Gastrocnemius medialis (tissue), 4 donors: ENCODE results near the gene HBS1L. TPM values are rescaled to one million over a fixed set of nuclear protein-coding genes. Genes with fewer than 3 reads are reported as not detected.
A peak's percentile ranks its signal among the peaks of the same experiment; 100 is the strongest.

Experiments used
- ATAC-seq, 2 donors: fragments of 150-250 bp; one replicate each; pipeline ENCODE4 v1.9.1; 2016
- DNase-seq, 2 donors: peaks; one replicate each; pipeline ENCODE4 v3.0.0-alpha.2; 2019
- H3K27ac ChIP-seq, 4 donors: fragments of 200-600 bp; sonication (generic); 1 replicate in 1 of 4; 2 replicates in 3 of 4; pipeline ENCODE4 v1.5.1; 2016 to 2018; ENCODE audit warnings: mild to moderate bottlenecking in 2 of 4, moderate library complexity in 1 of 4
- H3K27me3 ChIP-seq, 3 donors: fragments of 200-600 bp; sonication (generic) in 2 of 3; 1 replicate in 1 of 3; 2 replicates in 2 of 3; pipeline versions ENCODE4 v1.5.1 to v1.6.0; 2016 to 2019; ENCODE audit warnings: mild to moderate bottlenecking in 1 of 3, moderate library complexity in 1 of 3
- H3K36me3 ChIP-seq, 2 donors: fragments of 200-600 bp; sonication (generic) in 1 of 2; one replicate each; pipeline ENCODE4 v1.5.1; 2017 to 2018
- H3K4me1 ChIP-seq, 2 donors: fragments of 200-600 bp; sonication (generic) in 1 of 2; one replicate each; pipeline ENCODE4 v1.5.1; 2016 to 2017; ENCODE audit warnings: mild to moderate bottlenecking in 2 of 2
- H3K4me3 ChIP-seq, 4 donors: fragments of 200-600 bp; sonication (generic) in 3 of 4; 1 replicate in 1 of 4; 2 replicates in 3 of 4; pipeline ENCODE4 v1.5.1; 2016 to 2019; ENCODE audit warnings: mild to moderate bottlenecking in 2 of 4
- H3K9me3 ChIP-seq, 3 donors: fragments of 200-600 bp; sonication (generic) in 2 of 3; 1 replicate in 1 of 3; 2 replicates in 2 of 3; pipeline ENCODE4 v1.5.1; 2016 to 2019
- POLR2A ChIP-seq, 2 donors: fragments of 450-650 bp; IDR thresholded peaks; one replicate each; pipeline ENCODE4 v1.6.1; 2017; ENCODE audit warnings: antibody characterized with exemption in 2 of 2, mild to moderate bottlenecking in 2 of 2, moderate library complexity in 2 of 2
- in situ Hi-C, 4 donors: fragments of 200-750 bp; cut with MboI; loops; one replicate each; pipeline versions ENCODE4 v1.15.0 to v1.8.0; 2017; ENCODE audit warnings: low sequenced_read_pairs in 4 of 4
- intact Hi-C: fragments of 100-400 bp; cut with DNase I; formaldehyde crosslinking; loops from one replicate; pipeline ENCODE4 v1.15.1; 2023; ENCODE audit warnings: low total_unique reads
- total RNA-seq, 4 donors: library from RNA; depleted of rRNA; stranded (reverse); fragments of >200 nt; gene quantifications; one replicate each; pipeline versions ENCODE4 v1.1.0 to v1.2.3, GENCODE V29; 2016
- TF ChIP-seq, protein P1 (sequence below), 5 experiments: fragments of 450-650 bp in 3 of 5; fragments of 200-600 bp in 2 of 5; sonication (generic) in 2 of 5; IDR thresholded peaks in 4 of 5; conservative IDR thresholded peaks in 1 of 5; 1 replicate in 4 of 5; 2 replicates in 1 of 5; pipeline ENCODE4 v1.5.1; 2016 to 2019; ENCODE audit warnings: antibody characterized with exemption in 5 of 5, mild to moderate bottlenecking in 3 of 5, moderate library complexity in 3 of 5

HBS1L gene
- total RNA-seq, 4 donors from 2014 or later = 97.9 to 139 (median 120) TPM

DNA sequence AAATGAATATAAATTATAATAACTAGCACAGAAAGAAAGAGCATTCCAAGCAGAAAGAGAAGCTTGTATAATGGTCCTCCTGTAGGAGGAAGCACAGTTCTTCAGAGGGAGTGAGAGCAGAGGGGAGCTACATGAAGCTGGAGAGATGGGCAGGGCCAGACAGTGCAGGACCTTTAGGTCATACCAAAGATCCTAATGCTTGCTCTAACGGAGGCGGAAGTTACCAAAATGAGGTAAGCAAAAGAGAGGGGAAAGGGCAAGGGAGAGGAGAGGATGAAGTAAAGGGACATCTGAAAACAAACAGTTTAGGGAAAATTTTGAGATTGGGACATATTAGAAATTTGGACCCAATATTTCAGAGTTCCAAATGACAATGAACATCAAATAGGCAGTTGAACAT is 50.2 kb downstream of the HBS1L start:
- no peak for ATAC-seq
- TF ChIP-seq, protein P1, sequence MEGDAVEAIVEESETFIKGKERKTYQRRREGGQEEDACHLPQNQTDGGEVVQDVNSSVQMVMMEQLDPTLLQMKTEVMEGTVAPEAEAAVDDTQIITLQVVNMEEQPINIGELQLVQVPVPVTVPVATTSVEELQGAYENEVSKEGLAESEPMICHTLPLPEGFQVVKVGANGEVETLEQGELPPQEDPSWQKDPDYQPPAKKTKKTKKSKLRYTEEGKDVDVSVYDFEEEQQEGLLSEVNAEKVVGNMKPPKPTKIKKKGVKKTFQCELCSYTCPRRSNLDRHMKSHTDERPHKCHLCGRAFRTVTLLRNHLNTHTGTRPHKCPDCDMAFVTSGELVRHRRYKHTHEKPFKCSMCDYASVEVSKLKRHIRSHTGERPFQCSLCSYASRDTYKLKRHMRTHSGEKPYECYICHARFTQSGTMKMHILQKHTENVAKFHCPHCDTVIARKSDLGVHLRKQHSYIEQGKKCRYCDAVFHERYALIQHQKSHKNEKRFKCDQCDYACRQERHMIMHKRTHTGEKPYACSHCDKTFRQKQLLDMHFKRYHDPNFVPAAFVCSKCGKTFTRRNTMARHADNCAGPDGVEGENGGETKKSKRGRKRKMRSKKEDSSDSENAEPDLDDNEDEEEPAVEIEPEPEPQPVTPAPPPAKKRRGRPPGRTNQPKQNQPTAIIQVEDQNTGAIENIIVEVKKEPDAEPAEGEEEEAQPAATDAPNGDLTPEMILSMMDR (IDR thresholded peaks at IDR 0.05 in 4 of 5, conservative IDR thresholded peaks at IDR 0.05 in 1 of 5) = no peak
- no peak for TF ChIP-seq POLR2A (IDR thresholded peaks at IDR 0.05)
- H3K9me3 ChIP-seq = no peaks in the 10 kb centered on the region
- H3K27me3 ChIP-seq = no peaks in the 10 kb centered on the region
- intact Hi-C loops (no loop called here), in situ Hi-C loops (no loop called here)
- H3K36me3 ChIP-seq = peaks cover 0 to 14% of the 10 kb centered on the region in 2 donors
- H3K4me1 ChIP-seq = peaks cover 0 to 7% of the 10 kb centered on the region in 2 donors
- H3K27ac ChIP-seq = no peak overlapping the region
- no peak for DNase-seq
- H3K4me3 ChIP-seq = no peak overlapping the region

DNA sequence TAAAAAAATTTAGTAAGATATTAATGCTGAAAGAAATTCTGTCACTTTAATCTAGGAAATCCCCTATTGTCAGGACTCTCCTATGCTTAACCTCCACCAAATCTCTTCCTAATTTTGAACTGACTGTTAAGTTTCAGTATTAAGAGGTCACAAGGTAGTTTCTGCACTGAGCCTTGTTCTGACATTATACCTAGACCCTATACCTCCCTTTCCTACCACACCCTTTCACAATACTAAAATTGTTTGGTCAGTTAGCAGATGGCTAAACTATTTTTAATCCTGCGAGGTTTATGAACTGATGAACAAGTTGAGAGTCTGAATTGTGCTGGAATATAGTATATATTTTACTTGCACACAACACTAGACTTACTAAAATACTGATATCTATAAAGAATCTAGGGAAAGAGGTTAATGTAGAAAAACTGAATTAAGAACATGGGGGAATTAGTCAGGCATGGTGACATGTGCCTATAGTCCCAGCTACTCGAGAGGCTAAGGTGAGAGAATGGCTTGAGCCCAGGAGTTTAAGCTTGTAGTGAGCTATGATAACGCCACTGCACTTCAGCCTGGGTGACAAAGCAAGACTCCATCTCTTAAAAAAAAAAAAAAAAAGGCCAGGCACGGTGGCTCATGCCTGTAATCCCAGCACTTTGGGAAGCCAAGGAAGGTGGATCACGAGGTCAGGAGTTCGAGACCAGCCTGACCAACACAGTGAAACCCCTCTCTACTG is 51.5 kb downstream of the HBS1L start:
- no peak for ATAC-seq
- intact Hi-C loops = no loop called here
- H3K4me3 ChIP-seq = no peak overlapping the region

DNA sequence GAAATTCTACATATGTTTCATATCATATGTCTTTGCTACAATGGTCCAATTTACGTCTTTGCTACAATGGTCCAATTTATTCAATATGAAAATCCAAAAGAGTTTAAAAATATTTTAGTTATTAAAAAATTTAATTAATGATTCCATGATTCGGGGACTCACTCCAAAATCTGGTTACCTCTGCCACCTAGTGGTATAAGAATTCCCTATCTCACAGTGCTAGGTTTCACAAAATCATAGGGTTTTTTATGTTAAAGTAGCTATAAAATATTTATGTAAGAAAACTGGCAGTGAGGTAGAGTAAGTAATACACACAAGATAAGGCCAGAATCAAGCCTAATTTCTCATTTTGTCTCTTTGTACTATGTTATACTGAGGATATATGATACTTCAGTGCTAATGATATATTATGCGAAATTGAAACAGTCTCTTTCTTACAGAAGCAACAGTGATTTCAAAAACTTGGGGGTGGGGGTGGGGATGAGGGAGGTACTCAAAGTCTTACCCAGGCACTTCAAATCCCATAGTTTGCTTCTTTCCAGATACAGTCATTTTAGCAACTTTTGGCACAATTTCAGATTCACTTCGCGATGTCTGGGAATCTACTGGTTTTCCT is 52.3 kb downstream of the HBS1L start:
- no peaks in the 10 kb centered on the region for H3K4me1 ChIP-seq
- no peak overlapping the region for H3K4me3 ChIP-seq
- H3K27ac ChIP-seq = no peak overlapping the region
- H3K27me3 ChIP-seq = no peaks in the 10 kb centered on the region
- no peak for DNase-seq
- TF ChIP-seq, protein P1 (IDR thresholded peaks at IDR 0.05 in 4 of 5, conservative IDR thresholded peaks at IDR 0.05 in 1 of 5) = peak in 3 of 5 experiments; percentile 20 to 49 (median 33)
- no peak for TF ChIP-seq POLR2A (IDR thresholded peaks at IDR 0.05)
- H3K36me3 ChIP-seq = peaks cover 0 to 16% of the 10 kb centered on the region in 2 donors
- intact Hi-C loops = no loop called here
- in situ Hi-C loops = no loop called here
- no peaks in the 10 kb centered on the region for H3K9me3 ChIP-seq
- no peak for ATAC-seq

More for the DNA sequence above, 51.5 kb downstream of the HBS1L start:
- Histone ChIP-seq H3K4me1 (peaks cover 0 to 4% of the 10 kb centered on the region in 2 donors), H3K36me3 (peaks cover 0 to 14% of the 10 kb centered on the region in 2 donors), H3K27me3 (no peaks in the 10 kb centered on the region), H3K9me3 (no peaks in the 10 kb centered on the region), H3K27ac (no peak overlapping the region)
- TF ChIP-seq, protein P1 (IDR thresholded peaks at IDR 0.05 in 4 of 5, conservative IDR thresholded peaks at IDR 0.05 in 1 of 5) = no peak
- TF ChIP-seq POLR2A (IDR thresholded peaks at IDR 0.05) = no peak
- in situ Hi-C loops = no loop called here
- no peak for DNase-seq

DNA sequence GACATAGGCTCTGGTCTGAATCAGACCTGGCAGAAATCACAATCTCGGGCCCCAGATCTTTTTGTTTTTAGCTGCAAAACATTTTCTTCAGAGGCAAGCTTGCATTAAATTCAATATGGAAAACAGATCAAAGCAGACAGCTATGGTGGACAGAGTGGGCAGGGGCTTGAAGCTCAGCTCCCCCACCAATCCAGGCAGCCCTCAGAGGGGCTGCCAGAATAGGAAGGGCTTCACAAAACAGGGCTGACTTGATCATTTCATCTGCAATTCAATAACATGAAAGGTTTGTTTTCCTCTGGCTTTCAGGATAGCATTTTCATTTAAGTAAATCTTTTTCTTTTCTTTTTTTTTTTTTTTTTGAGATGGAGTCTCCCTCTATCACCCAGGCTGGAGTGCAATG is 55.5 kb downstream of the HBS1L start:
- H3K4me3 ChIP-seq = no peak overlapping the region
- ATAC-seq = no peak
- DNase-seq = no peak
- no peaks in the 10 kb centered on the region for H3K9me3 ChIP-seq
- H3K27me3 ChIP-seq = no peaks in the 10 kb centered on the region
- in situ Hi-C loops = no loop called here
- TF ChIP-seq, protein P1 (IDR thresholded peaks at IDR 0.05 in 4 of 5, conservative IDR thresholded peaks at IDR 0.05 in 1 of 5) = no peak
- TF ChIP-seq POLR2A (IDR thresholded peaks at IDR 0.05) = no peak
- peaks cover 0 to 24% of the 10 kb centered on the region in 2 donors for H3K36me3 ChIP-seq
- H3K27ac ChIP-seq = no peak overlapping the region
- H3K4me1 ChIP-seq = no peaks in the 10 kb centered on the region
- intact Hi-C loops = no loop called here
